GM18873 (cell line): ENCODE data around the gene FBXL16.
"Not testable (repeated sequence)": the region's sequence is repeated elsewhere in the genome, so short reads cannot be mapped to it uniquely, and the experiment has no call there.

Source experiments
- ATAC-seq: cut with Tn5 transposase; IDR thresholded peaks from one replicate; pipeline ENCODE4 v1.9.1; 2021; ENCODE audit warnings: mild to moderate bottlenecking, moderate library complexity, moderate number of reproducible peaks; ENCODE audit not compliant: unreplicated experiment, low FRiP score

The FBXL16 gene

GRCh38 chr16:694187-694862 lies 11.3 kb downstream of the FBXL16 start:
- no peak for ATAC-seq

GRCh38 chr16:693766-694165 lies 11.8 kb downstream of the FBXL16 start:
- ATAC-seq = no peak

- ATAC-seq = no peak
Measured at GRCh38 chr16:693364-693763, 12.2 kb downstream of the FBXL16 start.

GRCh38 chr16:692356-693108 lies 13.1 kb downstream of the FBXL16 start:
- no peak for ATAC-seq

- ATAC-seq = not testable (repeated sequence)
Measured at GRCh38 chr16:691242-691641, 14.4 kb downstream of the FBXL16 start.

GRCh38 chr16:689175-689897 lies 16.3 kb downstream of the FBXL16 start:
- ATAC-seq = no peak

- no peak for ATAC-seq
Measured at GRCh38 chr16:687499-687898, 18.1 kb downstream of the FBXL16 start.

GRCh38 chr16:686459-687260 lies 18.9 kb downstream of the FBXL16 start:
- ATAC-seq = no peak

GRCh38 chr16:685967-686366 lies 19.6 kb downstream of the FBXL16 start:
- ATAC-seq = no peak

- no peak for ATAC-seq
Measured at GRCh38 chr16:684961-685696, 20.5 kb downstream of the FBXL16 start.

- peak; percentile 64 for ATAC-seq
Measured at GRCh38 chr16:684071-684794, 21.4 kb downstream of the FBXL16 start, which contains the start of gene JMJD8. Gene JMJD8 (minus strand): TSS chr16:684334. CDS start chr16:684319, 15 bp downstream.

GRCh38 chr16:683396-684070 lies 22.1 kb downstream of the FBXL16 start:
- no peak for ATAC-seq

GRCh38 chr16:682493-683395 lies 22.9 kb downstream of the FBXL16 start:
- ATAC-seq = no peak

- no peak for ATAC-seq
Measured at GRCh38 chr16:681746-682427, 23.7 kb downstream of the FBXL16 start.

GRCh38 chr16:680967-681745 lies 24.4 kb downstream of the FBXL16 start:
- ATAC-seq = no peak

GRCh38 chr16:680625-680945 lies 25.0 kb downstream of the FBXL16 start:
- ATAC-seq = no peak
